NCI-H2227 treated with DMSO at 0.1 percent for 48 hours (cell line): ENCODE results near the gene KNDC1.
"Not testable (repeated sequence)": the region's sequence is repeated elsewhere in the genome, so short reads cannot be mapped to it uniquely, and the experiment has no call there.

Experiments used
- DNase-seq: peaks from one replicate; lab custom pipeline; 2025; lab: John Stamatoyannopoulos, UW

KNDC1 gene

DNA sequence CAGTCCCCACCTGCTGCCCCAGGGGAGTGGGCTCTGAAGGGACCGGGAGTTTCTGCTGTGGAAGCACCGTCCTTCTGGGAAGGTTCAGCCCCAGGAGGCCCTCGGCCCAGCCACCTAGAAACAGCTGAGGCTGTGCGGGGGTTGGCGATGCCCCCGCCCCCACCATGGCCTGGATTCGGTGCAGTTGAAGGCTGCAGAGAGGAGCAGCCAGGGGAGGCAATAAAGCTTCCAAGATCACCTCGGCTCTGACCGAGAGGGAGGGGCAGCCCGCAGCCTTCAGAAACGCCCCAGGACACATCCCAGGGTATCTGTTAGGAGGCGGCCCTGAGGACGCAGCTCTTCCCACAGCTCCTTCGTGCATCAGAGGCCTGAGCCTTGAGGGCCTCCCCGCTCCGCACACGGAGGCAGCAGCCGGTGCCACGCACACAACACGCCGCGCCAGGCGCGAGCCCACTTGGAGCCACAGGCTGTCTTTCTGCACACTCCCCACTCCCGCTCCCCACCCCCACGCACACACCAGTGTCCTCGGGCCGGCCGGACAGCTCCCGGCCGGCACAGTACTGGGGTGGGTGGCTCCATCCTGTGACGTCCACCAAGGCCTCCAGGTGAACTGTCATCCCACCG lies 1.6 kb downstream of the KNDC1 start:
- DNase-seq: no peak

DNA sequence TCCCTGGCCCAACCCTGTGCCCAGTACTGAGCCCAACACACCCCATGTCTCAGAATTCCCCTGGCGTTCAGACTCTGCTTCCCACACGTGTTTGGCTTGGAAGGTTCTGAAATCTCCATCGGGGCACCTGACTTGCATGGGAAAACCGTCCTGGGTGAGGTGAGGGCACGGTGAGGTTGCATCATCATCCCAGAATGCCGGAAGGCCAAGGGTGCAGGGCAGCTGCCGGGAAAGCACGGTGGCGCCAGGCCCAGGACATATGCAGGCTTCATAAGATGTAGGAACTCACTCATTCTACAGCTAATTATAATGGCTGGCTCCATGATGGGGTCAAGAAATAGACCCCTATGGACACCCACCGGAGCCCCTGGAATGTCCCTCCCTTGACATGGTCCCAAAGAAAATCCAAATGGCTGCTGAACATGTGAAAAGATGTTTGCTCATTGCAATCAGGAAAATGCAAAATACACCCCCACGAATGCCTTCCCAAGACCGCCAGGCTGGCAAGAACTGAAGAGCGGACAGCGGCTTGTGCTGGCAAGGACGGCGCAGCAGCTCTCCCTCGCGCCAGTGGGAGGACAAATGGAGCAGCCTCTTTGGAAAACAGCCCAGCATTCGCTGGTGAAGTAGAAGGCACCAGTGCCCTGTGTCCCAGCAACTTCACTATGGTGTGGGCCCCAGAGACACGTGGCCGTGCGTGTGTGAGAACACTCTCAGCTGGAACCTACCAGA lies 2.3 kb downstream of the KNDC1 start:
- no peak for DNase-seq

DNA sequence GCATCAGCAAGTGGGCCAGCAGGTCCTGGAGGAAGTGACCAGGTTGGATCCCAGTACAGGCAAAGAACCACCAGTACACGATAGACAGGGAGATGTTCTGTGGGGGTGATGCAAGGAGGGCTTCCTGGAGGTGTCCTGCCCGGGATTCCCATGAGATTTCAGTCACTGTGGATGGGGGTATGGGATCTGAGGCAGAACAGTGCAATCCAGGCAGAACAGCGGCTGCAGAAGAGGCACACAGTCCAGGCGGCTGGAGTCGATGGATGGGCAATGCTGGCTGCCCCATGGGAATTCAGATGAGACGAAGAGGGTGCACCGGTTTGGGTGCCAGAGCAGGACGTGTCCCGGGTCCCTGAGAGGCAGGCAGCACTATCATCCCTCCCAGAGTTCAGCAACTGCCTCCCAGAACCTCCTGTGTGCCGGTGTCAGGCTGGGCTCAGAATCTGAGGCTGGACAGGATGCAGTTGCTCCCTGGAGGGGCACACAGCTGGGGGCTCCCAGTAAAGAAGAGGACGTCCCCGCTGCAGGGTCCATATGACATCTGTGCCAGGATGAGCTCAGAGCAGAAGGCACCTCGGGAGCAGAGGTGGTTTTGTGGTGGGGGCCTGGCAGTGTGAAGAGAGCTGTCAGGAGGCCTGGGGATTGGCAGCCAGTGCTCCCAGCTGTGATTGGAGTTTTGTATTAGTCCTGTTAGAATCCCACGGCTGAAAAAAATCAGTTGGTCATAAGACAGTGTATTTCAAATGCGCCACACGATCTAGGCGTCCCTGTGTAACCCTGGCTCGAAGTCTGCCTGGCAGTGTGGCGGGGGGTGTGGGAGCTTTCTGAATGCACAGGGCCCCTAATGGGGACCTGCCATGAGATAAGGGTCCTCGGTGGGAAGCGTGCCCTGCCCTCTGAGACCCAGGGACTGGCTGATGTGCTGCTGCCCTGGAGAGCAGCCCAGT lies 3.2 kb downstream of the KNDC1 start:
- DNase-seq: no peak

DNA sequence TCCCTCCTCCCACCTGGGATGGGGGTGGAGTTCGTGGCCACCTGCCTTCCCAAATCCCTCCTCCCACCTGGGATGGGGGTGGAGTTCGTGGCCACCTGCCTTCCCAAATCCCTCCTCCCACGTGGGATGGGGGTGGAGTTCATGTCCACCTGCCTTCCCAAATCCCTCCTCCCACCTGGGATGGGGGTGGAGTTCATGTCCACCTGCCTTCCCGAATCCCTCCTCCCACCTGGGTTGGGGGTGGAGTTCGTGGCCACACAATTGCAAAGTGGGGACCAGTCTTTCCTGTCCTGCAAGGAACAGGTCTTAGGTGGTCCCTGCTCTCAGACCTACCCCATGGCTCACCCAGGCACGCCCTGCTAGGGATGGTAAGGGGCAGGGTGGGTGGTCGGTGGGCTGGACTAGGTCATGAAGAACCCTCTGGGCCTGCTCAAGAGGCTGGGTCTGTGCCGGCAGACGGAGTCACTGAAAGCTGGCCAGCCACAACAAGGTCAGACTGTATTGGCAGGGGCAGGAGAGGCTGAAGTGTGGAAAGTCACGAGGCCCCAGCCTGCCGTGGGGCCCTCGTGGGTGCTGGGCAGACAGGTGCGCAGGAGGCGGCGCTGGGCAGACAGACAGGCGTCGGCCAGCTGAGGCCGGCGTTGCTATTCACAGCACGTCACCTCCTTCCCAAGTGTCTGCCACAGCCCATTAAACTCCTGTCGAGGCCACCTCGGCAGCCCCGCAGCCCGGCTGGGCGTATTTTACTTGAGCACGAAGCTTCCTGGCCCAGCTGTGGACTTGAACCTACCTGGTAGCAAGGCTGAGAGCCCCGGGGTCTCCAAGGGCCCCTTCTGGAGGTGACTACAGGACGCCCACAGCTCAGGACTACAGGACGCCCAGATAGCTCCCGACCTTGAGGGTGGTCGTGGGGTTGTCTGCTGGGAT lies 4.1 kb downstream of the KNDC1 start:
- no peak for DNase-seq

DNA sequence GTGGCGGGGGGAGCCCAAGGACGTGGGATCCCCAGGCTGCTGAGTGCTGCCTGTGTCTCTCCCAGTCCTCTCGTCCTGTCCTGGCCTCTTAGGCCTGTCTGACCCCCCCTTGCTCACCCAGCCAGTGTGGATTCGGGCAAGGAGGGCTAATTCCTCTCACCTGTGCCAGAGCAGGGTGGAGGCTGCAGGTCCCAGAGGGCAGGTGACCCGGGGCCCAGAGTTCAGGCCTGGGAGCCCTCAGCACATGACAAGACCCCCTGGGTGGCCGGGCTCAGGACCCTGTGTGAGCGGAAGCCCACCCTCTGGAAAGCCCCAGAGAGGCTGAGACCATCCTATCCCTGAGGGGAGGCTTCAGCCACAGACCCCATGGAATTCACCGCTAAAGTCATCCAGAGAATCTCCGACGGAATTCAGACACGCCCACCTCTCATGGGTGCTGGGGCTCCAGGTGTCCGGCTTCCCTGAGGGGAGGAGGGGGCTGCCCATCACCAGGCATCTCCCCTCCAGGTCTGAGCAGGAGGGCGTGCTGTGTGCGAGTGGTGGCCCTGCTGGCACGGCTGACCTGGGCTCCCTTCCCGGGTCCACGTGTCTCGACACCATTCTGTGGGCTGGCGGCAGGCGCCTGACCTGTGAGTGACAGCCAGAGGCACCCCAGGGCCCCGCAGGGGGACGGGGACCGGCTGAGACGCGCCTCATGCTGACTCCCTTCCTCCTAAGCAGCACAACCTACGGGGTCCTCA lies 5.0 kb downstream of the KNDC1 start:
- no peak for DNase-seq

DNA sequence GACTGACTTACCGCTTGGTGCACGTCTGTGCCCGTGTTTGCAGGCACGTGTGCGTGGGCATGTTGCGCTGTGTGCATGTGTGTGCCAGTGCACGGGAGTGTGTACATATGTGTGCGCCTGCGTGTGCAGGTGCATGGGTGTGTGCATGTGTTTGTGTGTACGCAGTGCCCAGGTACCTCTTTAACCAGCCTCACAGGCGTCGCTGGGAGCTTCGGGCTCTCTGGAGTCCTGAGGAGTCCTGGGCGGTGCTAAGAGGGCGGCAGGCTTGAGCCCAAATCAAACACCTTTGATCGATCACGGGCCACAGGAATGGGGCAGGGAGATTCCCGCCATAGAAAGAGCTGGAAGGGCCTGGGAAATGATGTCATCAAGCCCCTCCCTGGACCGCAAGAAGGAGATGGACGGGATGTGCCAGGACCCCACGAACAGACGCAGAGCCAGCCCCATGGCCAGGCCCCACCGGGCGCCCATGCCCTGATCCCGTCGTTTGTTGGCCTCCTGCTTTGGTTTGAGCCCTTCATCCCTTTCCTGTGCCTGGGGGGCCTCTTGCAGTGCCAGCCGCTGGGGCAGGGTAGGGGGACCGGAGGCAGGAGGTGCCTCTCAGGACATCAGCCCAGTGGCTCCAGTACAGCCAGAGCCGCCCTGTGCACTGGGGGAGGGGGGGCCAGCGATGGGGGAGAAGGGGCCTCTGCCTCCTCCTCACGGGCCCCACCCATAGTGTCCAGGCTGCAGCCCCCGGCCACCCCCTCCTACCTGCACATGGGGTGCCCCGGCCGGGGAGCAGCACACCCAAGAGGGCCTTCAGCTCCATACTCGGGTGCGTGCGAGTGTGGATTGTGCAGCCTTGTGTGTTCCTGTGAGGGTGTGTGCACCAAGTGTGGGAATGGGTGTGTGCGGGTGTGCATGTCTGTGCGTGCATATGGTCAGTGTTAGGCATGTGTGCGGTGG lies 5.8 kb downstream of the KNDC1 start:
- no peak for DNase-seq

DNA sequence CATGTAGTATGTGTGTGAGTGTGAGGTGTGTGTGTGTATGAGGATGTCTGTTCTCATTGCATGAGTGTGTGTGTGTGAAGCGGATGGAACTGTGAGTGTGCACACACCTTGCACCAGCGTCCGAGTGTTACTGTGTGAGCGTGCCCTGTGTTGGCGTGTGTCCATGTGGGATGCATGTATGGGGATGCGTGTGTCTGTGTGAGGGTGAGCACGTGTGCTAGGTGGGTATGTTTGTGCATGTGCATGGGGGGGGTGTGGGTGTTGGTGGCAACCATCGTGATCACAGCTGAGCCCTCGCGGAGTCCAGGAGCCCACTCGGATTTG lies 6.4 kb downstream of the KNDC1 start:
- no peak for DNase-seq

DNA sequence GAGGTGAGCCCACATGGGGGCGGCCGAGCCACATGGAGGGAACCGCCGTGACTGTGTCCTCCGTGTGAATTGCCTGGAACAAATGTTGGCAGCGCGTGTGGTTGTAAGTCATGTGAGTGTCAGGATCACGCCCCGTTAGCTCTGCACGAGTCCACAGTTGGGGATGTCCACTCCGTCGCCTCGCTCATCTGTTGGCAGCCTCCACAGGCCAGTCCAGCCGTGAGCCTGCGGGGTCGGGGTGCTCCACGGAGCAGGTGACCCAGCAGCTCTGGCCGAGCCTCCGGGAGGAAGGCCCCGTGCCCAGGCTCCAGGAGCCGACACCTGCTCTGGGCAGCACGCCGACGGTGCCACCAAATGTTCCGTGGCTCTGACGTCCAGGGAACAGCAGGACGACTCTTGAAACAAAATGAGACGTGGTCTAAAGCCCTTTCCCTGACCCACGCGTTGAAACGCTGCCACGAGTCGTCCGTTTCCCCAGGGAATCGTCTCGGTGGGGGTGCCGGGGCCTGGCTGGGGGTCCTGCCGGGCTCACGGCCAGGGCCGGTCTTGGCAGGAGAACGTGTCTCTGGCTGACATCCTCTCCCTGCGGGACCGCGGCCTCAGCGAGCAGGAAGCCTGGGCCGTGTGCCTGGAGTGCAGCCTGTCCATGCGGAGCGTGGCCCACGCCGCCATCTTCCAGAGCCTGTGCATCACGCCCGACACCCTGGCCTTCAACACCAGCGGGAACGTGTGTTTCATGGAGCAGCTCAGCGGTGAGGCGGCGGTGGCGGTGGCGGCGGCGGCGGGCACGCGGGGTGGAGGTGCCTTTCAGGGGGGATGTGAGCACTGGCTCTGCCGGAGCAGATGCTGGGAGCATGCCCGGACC lies 7.0 kb downstream of the KNDC1 start:
- no peak for DNase-seq

DNA sequence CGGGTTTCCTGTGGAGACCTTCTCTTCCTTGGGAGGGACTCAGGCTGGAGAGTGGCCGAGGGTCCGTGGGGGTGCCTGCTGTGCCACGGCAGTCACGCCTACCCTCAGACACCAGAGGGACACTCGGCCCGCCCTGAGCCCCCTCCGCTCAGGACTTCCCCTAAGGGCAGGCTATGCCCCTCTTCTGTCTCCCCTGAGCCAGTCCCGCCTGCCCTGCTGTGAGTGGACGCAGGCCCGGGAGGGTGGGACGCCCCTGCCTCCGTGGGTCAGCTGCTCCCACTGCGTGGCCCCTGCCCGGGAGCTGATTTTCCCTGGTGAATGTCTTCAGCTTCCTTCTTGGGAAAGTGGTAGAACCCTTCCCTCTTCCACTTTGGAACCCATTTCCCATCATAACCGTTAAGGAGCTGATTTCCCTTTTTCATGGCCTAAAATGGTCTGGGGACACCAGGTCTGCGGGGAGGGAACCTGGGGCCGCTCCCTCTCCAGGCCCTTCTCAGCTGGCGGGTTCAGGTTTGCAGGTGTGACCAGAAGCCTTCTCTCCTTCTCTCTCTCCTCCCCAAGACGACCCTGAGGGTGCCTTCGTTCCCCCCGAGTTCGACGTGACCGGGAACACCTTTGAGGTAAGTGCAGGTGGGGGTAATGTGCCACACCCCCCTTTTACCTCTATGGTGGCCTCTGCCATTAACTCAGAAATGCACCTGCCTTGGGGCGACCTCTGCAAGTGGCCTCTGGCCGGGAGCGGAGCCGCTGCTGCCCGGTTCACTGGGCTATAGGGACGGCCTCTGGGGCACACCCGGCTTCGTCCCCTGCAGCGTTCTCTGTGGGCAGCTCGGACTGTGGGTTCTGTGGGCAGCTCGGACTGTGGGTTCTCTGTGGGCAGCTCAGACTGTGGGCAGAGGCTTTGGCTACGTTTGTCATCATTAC lies 7.9 kb downstream of the KNDC1 start:
- no peak for DNase-seq

DNA sequence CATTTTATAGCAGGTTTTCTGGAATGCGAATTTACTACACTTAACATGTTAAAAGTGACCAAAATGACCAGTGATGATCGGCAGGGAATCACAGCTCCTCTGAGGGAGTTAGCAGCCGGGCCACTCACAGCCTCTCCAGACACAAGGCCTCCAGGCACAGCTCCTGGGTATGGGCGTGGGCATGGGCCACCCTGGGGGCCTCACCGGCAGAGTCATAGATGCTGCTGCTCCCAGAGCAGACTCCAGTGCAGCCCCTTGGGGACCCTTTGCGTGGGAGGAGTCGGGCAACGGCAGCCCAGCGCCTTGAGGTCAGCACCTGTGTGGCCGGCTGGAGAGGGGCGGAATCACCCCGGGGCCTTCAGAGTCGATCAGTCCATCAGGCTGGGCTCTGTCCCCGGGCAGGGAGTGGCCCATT lies 8.6 kb downstream of the KNDC1 start:
- no peak for DNase-seq

DNA sequence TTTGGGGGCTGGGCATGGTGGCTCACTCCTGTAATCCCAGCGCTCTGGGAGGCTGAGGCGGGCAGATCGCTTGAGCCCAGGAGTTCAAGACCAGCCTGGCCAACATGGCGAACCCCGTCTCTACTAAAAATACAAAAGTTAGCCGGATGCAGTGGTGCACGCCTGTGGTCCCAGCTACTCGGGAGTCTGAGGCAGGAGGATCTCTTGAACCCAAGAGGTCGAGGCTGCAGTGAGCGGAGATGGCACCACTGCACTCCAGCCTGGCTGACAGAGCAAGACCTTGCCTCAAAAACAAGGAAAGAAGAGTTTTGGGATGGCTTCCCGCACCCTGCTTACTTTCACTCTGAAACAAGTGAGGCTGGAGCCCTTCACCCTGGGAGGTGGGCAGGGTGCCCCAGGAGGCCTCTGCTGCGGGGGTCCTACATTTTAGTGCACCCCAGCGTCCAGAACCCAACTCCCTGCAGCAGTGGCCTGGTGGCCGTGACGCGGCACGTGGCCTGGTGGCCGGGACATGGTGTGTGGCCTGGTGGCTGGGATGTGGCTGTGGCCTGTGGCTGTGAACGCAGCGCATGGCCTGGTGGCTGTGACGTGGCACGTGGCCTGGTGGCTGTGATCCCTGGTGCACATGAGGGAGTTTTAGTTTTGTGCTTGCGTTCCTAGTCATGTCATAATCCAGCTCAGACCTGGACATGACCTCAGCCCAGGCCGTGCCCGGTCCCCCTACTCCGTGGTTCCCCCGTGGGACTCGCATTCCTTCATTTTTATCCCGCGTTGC lies 9.3 kb downstream of the KNDC1 start:
- no peak for DNase-seq

DNA sequence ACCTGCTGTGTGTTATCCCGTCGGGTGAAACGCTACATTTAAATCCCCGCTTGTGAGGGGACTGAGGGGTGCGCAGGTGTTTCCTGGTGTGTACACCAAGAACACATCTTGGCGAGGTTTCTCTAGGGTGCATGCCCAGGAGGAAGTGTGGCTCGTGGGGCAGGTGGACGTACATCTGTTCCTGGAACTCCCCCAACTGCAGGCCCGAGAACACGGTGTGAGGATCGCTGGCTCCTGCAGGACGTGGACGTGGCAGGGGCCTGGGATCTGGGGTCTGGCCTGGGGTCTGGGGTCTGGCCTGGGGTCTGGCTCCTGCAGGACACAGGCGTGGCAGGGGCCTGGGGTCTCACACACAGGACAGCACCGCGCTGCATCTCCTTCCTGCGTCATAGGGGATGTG lies 10.1 kb downstream of the KNDC1 start:
- DNase-seq: no peak

DNA sequence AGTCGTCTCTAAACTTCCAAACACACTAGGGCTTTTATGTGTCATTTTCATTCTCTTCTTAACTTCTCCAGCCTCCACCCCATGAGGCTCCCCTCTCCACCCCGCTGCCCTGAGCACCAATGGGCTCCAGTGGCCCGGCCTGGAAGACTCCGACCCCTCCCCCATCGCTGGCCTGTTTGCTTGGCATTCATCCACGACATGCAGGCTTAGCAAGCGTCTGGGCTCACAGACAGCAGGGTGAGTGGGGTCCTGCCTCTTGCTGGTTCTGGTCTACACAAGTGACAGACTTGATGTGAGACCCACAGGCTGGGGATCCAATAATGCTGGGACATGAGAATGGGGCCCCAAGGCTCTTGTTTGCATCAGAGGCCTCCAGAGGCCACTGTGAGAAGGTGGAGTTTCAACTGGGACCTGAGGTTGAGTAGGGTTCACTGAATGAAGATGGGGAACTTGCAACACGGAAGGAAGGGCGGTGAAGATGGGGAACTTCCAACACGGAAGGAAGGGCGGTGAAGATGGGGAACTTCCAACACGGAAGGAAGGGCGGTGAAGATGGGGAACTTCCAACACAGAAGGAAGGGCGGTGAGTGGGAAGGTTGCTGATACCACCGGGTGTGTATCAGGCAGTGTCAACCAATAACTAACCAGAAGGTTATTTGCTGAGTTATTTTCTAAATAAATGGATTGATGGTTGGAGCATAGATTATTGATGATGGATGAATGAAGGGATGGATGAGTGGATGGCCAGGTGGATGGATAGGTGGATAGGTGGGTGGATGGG lies 14.0 kb downstream of the KNDC1 start:
- no peak for DNase-seq

DNA sequence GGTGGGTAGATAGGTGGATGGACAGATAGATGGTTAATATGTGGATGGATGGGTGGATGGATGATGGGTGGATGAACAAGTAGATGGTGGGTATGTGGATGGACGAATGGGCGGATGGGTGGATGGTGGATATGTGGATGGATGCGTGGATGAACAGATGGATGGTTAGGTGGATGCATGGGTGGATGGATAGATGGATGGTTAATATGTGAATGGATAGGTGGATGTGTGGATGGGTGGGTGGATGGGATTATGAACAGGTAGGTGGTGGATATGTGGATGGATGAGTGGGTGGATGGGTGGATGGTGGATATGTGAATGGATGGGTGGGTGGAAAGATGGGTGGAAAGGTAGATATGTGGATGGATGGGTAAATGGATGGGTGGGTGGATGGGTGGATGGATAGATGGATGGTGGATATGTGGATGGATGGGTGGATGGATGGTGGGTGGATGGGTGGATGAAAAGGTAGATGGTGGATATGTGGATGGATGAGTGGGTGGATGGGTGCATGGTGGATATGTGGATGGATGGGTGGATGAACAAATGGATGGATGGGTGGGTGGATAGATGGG lies 14.8 kb downstream of the KNDC1 start:
- no peak for DNase-seq

DNA sequence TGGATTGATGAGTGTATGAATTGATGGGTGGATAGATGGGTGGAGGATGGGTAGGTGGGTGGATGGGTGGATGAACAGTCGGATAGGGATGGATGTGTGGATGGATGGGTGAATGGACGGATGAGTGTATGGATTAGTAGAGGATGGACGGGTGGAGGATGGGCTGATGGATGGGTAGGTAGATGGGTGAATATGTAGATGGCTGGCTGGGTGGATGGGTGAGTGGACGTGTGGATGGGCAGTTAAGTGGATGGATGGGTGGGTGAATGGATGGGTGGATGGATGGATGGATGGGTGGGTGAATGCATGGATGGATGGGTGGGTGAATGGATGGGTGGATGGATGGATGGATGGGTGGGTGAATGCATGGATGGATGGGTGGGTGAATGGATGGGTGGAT lies 15.6 kb downstream of the KNDC1 start:
- DNase-seq: not testable (repeated sequence)

DNA sequence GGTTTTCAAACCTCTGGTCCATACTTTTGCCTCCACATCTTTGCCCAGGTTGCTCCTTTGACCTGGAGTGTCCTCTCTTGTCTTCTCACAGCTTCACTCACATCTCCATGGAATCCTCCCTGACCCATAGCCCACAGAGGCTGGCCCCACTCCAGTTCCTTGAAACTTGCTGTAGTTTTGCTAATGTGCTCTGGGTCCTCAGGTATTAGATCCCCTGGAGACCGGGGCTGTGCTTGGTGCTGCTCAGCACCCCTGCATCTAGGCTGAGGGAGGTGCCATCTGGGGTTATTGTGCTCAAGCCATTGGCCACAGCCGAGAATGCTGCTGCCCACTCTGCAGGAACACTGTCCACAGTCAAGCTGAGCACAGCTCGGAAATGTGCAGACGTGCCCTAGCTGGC lies 16.5 kb downstream of the KNDC1 start:
- DNase-seq: no peak
